Astrocyte (in vitro differentiated cells and primary cell): ENCODE measurements around the gene ABHD15.

Experiments
- CTCF ChIP-seq: IDR thresholded peaks from 2 replicates; pipeline ENCODE4 v1.5.1; 2011; ENCODE audit warnings: low read depth, mild to moderate bottlenecking, inconsistent platforms, low read length, moderate library complexity; ENCODE audit not compliant: insufficient read depth
- EZH2 ChIP-seq: IDR thresholded peaks from 2 replicates; pipeline ENCODE4 v1.6.1; 2012; ENCODE audit warnings: mild to moderate bottlenecking, low read length, inconsistent platforms; ENCODE audit not compliant: insufficient read depth

- TF ChIP-seq CTCF, result no peak
- no peak for TF ChIP-seq EZH2
Measured at GRCh38 chr17:29567304-29567553, 392 bp upstream of the ABHD15 start.
